Measurements from ENCODE around the gene ACTN4.
A peak's percentile ranks its signal among the peaks of the same experiment; 100 is the strongest.

The ACTN4 gene

DNA sequence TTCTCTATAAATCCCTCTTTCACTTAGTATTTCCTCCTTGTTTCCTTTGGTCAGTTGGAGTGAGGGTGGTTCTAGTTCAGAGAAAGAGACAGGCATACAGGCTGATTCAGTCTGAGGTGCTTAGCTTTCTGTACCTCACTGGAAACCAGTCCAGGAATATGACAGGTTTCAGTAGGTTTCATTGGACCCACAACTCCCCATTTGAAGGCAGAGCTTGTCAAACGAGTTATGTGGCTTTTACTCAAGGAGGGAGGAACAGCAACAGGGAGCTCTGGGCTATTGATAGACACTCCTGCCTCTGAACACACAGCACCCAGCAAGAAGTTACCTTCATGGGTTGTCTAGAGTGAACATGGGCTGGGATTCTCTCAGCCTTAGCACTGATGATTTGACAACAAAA, 14.5 kb downstream of the ACTN4 start:
- Mint-ChIP-seq H3K36me3 (ENCODE audit: low read depth) (peaks cover 16% of the 10 kb centered on the region), H3K9me3 (no peaks in the 10 kb centered on the region), H3K27ac (peak overlapping the region; percentile 94 to 97 (median 97)), H3K4me3 (peak overlapping the region; percentile 31 to 64 (median 59)), H3K27me3 (ENCODE audit: low read depth) (no peaks in the 10 kb centered on the region), H3K4me1 (peaks cover 96% of the 10 kb centered on the region)
- TF ChIP-seq, protein P1, sequence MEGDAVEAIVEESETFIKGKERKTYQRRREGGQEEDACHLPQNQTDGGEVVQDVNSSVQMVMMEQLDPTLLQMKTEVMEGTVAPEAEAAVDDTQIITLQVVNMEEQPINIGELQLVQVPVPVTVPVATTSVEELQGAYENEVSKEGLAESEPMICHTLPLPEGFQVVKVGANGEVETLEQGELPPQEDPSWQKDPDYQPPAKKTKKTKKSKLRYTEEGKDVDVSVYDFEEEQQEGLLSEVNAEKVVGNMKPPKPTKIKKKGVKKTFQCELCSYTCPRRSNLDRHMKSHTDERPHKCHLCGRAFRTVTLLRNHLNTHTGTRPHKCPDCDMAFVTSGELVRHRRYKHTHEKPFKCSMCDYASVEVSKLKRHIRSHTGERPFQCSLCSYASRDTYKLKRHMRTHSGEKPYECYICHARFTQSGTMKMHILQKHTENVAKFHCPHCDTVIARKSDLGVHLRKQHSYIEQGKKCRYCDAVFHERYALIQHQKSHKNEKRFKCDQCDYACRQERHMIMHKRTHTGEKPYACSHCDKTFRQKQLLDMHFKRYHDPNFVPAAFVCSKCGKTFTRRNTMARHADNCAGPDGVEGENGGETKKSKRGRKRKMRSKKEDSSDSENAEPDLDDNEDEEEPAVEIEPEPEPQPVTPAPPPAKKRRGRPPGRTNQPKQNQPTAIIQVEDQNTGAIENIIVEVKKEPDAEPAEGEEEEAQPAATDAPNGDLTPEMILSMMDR (IDR thresholded peaks at IDR 0.05; ENCODE audit: unreplicated experiment in 3 of 3) = no peak

DNA sequence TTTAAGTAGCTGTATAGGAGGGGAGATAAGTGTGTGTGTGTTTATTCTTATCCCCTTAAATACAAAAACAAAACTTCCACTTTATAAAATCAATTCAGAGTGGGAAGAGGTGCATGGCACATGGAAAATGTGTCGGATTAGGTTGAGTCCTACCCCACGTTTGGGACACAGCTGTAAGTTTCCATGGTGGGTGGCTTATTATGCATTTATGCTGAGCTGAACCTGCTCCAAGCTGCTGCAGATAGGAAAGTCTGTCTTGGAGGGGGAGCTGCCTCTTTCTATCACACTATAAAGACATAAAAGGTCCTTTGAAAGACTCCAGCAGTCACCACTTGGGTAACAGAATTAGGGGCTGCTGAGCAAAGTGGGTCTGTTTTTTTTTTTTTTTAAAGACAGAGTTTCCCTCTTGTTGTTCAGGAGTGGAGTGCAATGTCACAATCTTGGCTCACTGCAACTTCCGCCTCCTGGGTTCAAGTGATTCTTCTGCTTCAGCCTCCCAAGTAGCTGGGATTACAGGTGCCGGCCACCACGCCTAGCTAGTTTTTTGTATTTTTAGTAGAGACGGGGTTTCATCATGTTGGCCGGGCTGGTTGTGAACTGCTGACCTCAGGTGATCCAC, 15.2 kb downstream of the ACTN4 start:
- Mint-ChIP-seq H3K36me3 (ENCODE audit: low read depth) (peaks cover 13% of the 10 kb centered on the region), H3K4me1 (peaks cover 96% of the 10 kb centered on the region), H3K27ac (peak overlapping the region; percentile 94 to 97 (median 97)), H3K4me3 (peak overlapping the region; percentile 59 to 70 (median 64)), H3K9me3 (no peaks in the 10 kb centered on the region), H3K27me3 (ENCODE audit: low read depth) (no peaks in the 10 kb centered on the region)
- TF ChIP-seq, protein P1 (IDR thresholded peaks at IDR 0.05; ENCODE audit: unreplicated experiment in 3 of 3) = no peak

DNA sequence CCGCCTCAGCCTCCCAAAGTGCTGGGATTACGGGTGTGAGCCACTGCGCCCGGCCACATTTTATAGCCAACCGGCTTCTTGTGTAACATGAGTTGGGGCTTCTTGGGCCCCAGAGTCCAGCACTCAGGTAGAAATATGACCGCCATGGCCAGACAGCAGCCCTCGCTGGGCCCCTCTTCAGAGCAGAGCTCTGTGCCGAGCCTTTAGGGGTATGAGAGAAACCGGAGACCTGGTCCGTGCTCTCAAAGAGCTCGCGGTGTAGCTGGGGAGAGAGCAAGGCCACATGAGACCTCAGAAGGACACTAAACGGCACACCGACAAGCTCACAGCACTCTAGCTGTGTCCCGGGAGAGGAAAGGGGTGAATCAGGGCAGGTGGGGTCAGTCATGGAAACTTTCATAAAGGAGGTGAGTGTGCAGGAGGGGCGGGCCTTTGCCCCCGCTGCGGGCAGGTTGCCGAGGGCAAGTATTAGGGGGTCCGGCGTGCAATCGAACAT, 15.8 kb downstream of the ACTN4 start:
- Mint-ChIP-seq H3K36me3 (ENCODE audit: low read depth) (peaks cover 9% of the 10 kb centered on the region), H3K4me3 (peak overlapping the region; percentile 70 to 79 (median 79)), H3K9me3 (no peaks in the 10 kb centered on the region), H3K4me1 (peaks cover 96% of the 10 kb centered on the region), H3K27ac (peak overlapping the region; percentile 94 to 97 (median 97)), H3K27me3 (ENCODE audit: low read depth) (no peaks in the 10 kb centered on the region)
- TF ChIP-seq, protein P1 (IDR thresholded peaks at IDR 0.05; ENCODE audit: unreplicated experiment in 3 of 3) = no peak

DNA sequence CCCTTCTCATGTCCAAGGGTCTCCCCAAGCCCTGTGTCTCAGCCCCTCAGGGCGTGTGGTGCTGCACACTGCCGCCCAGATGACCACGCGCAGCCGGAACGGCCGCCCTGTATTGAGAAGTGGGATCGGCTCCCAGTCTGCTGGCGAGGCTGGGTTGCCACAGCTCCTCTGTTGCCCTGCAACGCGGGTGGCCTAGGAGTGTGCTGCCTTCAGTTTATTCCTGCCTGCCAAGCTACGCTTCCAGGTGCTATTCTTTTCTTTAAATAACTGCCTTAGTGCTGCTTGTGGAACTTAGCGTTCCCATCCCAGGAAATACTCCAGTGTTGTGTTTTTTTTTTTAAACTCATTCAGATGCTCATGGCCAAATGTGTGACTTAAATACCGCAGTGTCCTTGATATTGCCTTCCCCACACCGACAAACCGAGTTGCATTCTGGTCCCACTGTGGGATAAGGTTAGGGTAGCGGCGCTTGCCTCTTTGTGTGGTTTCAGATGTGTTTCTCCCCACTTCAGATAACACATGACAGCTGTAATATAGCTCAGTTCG, 16.6 kb downstream of the ACTN4 start:
- Mint-ChIP-seq H3K27ac (peak overlapping the region; percentile 94 to 97 (median 97)), H3K4me3 (peak overlapping the region; percentile 50 to 79 (median 60)), H3K36me3 (ENCODE audit: low read depth) (peaks cover 7% of the 10 kb centered on the region), H3K4me1 (peaks cover 96% of the 10 kb centered on the region), H3K27me3 (ENCODE audit: low read depth) (no peaks in the 10 kb centered on the region), H3K9me3 (no peaks in the 10 kb centered on the region)
- TF ChIP-seq, protein P1 (IDR thresholded peaks at IDR 0.05; ENCODE audit: unreplicated experiment in 3 of 3) = no peak

DNA sequence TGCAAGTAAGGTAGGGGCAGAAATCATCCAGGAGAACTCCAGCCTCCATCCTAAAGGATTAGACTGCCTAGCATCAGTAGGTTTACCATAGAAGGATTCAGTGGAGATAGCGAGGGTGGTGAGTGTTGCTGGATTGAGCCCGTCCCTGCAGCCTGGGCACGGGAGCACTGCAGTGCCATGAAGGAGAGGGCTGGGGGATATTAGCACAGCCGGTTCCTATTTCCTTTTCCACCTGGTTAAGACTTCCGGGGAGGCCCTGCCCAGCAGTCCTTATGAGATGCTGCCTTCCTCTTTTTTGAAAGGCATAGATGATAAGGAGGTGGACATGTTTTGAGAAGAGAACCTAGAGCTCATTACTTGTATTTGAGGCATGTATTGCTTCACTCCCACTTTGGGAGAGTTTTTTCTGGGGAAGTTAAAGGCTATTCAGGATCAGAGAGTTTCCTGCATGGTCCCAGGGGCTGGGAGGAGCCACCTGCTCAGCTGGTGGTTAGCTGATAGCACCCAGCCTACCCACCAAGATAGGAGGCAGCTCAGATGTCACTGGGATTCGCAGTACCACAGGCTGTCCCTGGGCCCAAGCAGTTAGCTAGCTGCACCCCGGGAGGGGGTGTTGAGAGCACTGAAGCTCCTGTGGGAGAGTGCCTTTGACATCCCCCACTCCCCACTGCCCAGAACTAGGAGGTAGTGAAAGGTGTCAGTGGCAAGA, 17.2 kb downstream of the ACTN4 start:
- Mint-ChIP-seq H3K4me3 (peak overlapping the region; percentile 50 to 79 (median 60)), H3K4me1 (peaks cover 96% of the 10 kb centered on the region)

More for the DNA sequence above, 17.2 kb downstream of the ACTN4 start:
- TF ChIP-seq, protein P1 (IDR thresholded peaks at IDR 0.05; ENCODE audit: unreplicated experiment in 3 of 3) = no peak
- H3K36me3 Mint-ChIP-seq (ENCODE audit: low read depth) = peaks cover 7% of the 10 kb centered on the region
- H3K27me3 Mint-ChIP-seq (ENCODE audit: low read depth) = no peaks in the 10 kb centered on the region
- no peaks in the 10 kb centered on the region for H3K9me3 Mint-ChIP-seq
- peak overlapping the region; percentile 94 to 97 (median 97) for H3K27ac Mint-ChIP-seq
